HFF-Myc (cell line): ENCODE results near the gene KIFC3.

Source experiments
- DNase-seq: peaks from one replicate; pipeline ENCODE4 v3.0.0-alpha.2; 2011; ENCODE audit warnings: low read depth; ENCODE audit errors: extremely low read depth
- H3K4me3 ChIP-seq: replicated peaks from 2 replicates; pipeline ENCODE4 v1.5.1; 2011; ENCODE audit warnings: low read depth, mild to moderate bottlenecking, control low read depth, low read length
- CTCF ChIP-seq: IDR thresholded peaks from 2 replicates; pipeline ENCODE4 v1.5.1; 2012; ENCODE audit warnings: mild to moderate bottlenecking, low read depth, low read length, control low read depth; ENCODE audit errors: missing control alignments

The KIFC3 gene

GRCh38 chr16:57824888-57825287 is 22.6 kb upstream of the KIFC3 start:
- no peak for TF ChIP-seq CTCF
- DNase-seq, result no peak
- no peak overlapping the region for H3K4me3 ChIP-seq

GRCh38 chr16:57823836-57824235 is 21.5 kb upstream of the KIFC3 start:
- DNase-seq, result no peak
- TF ChIP-seq CTCF, result no peak
- no peak overlapping the region for H3K4me3 ChIP-seq

- no peak for TF ChIP-seq CTCF
- no peak overlapping the region for H3K4me3 ChIP-seq
- DNase-seq, result no peak
Observed at GRCh38 chr16:57822856-57823255, 20.6 kb upstream of the KIFC3 start.

GRCh38 chr16:57822018-57822553 is 19.8 kb upstream of the KIFC3 start:
- no peak for TF ChIP-seq CTCF
- DNase-seq, result no peak
- no peak overlapping the region for H3K4me3 ChIP-seq

- no peak for DNase-seq
- no peak overlapping the region for H3K4me3 ChIP-seq
- no peak for TF ChIP-seq CTCF
Observed at GRCh38 chr16:57821149-57821971, 19.1 kb upstream of the KIFC3 start.

GRCh38 chr16:57818377-57819064 is 16.2 kb upstream of the KIFC3 start:
- no peak for DNase-seq
- H3K4me3 ChIP-seq, result no peak overlapping the region
- no peak for TF ChIP-seq CTCF
